K562 (cell line): ENCODE data around the gene RNF121. TPM values are rescaled to one million over a fixed set of nuclear protein-coding genes. Genes with fewer than 3 reads are reported as not detected.

Source experiments
- CUX1 ChIP-seq: fragments of 200-800 bp; sonication (Bioruptor generic); IDR thresholded peaks from 2 replicates; pipeline ENCODE4 v1.6.1; 2016; ENCODE audit warnings: missing genetic modification characterization, missing compliant biosample characterization
- OTX1 ChIP-seq: fragments of 450-650 bp; formaldehyde crosslinking; IDR thresholded peaks from 2 replicates; pipeline ENCODE4 v1.4.0; 2022; ENCODE audit warnings: mild to moderate bottlenecking
- RFX1 ChIP-seq: fragments of 450-650 bp; IDR thresholded peaks from 2 replicates; pipeline ENCODE4 v1.6.1; 2016; ENCODE audit warnings: mild to moderate bottlenecking, moderate library complexity
- TARDBP ChIP-seq: fragments of 450-650 bp; IDR thresholded peaks from 2 replicates; pipeline ENCODE4 v1.6.1; 2016
- ZBTB40 ChIP-seq, 2 experiments: fragments of 450-650 bp in 1 of 2; sonication (generic) in 1 of 2; formaldehyde crosslinking in 1 of 2; IDR thresholded peaks; 2 replicates each; pipeline versions ENCODE4 v1.7.1 to v1.9.0; 2016 to 2022; ENCODE audit warnings: inconsistent platforms in 1 of 2, mild to moderate bottlenecking in 1 of 2, missing genetic modification reagents in 1 of 2
- ZZZ3 ChIP-seq: fragments of 450-650 bp; IDR thresholded peaks from 2 replicates; pipeline ENCODE4 v1.6.1; 2016; ENCODE audit warnings: antibody characterized with exemption, mild to moderate bottlenecking, moderate library complexity
- polyA plus RNA-seq, 8 experiments: library from polyadenylated mRNA; depleted of rRNA in 4 of 8; stranded (reverse) in 5 of 8; unstranded in 3 of 8; fragments of >200 nt; fragmentation: Nextera tagmentation in 2 of 8; fragmentation: Illumina TruSeq in 1 of 8; extraction: Ambion mirVana in 2 of 8; extraction: Trizol in 1 of 8; gene quantifications; 2 replicates each; pipeline versions ENCODE4 v1.2.1 to v1.2.3, GENCODE V29; 2011 to 2014; ENCODE audit warnings: inconsistent platforms in 1 of 8, missing spikeins in 1 of 8
- total RNA-seq, 7 experiments: library from RNA; depleted of rRNA in 6 of 7; stranded (reverse); fragments of >200 nt in 6 of 7; fragmentation: Illumina TruSeq in 2 of 7; extraction: Trizol in 2 of 7; gene quantifications; 2 replicates each; pipeline versions ENCODE4 v1.2.1 to v1.2.3, GENCODE V29; 2011 to 2021; ENCODE audit warnings: low replicate concordance in 1 of 7
- TF ChIP-seq, protein P1 (sequence below), 2 experiments: fragments of 150-350 bp in 1 of 2; IDR thresholded peaks; 2 replicates each; pipeline ENCODE4 v1.6.1; 2012 to 2016; ENCODE audit warnings: low read depth in 2 of 2, low read length in 2 of 2, mild to moderate bottlenecking in 1 of 2, moderate library complexity in 1 of 2

The RNF121 gene
- total and polyA plus RNA-seq, 9 of the 15 experiments (the other 6 are each of a cell fraction or from before 2014, with no cell fraction given), result 8.0 to 63.4 (median 20.5) TPM

GRCh38 chr11:71927820-71928736 lies 768 bp upstream of the RNF121 start, which contains the start of gene XNDC1N (continued):
- TF ChIP-seq OTX1 (CRISPR knock-in tag) (peak; percentile 69; the same call in 1 of the 2 replicates), ZZZ3 (peak; percentile 65; the same call in 1 of the 2 replicates), CUX1 (CRISPR knock-in tag) (no peak), TARDBP (no peak), RFX1 (no peak), ZBTB40 (IDR thresholded peaks at IDR 0.05) (peak; percentile 98), ZBTB40 (CRISPR knock-in tag; IDR thresholded peaks at IDR 0.05) (no peak)
- TF ChIP-seq, protein P1, sequence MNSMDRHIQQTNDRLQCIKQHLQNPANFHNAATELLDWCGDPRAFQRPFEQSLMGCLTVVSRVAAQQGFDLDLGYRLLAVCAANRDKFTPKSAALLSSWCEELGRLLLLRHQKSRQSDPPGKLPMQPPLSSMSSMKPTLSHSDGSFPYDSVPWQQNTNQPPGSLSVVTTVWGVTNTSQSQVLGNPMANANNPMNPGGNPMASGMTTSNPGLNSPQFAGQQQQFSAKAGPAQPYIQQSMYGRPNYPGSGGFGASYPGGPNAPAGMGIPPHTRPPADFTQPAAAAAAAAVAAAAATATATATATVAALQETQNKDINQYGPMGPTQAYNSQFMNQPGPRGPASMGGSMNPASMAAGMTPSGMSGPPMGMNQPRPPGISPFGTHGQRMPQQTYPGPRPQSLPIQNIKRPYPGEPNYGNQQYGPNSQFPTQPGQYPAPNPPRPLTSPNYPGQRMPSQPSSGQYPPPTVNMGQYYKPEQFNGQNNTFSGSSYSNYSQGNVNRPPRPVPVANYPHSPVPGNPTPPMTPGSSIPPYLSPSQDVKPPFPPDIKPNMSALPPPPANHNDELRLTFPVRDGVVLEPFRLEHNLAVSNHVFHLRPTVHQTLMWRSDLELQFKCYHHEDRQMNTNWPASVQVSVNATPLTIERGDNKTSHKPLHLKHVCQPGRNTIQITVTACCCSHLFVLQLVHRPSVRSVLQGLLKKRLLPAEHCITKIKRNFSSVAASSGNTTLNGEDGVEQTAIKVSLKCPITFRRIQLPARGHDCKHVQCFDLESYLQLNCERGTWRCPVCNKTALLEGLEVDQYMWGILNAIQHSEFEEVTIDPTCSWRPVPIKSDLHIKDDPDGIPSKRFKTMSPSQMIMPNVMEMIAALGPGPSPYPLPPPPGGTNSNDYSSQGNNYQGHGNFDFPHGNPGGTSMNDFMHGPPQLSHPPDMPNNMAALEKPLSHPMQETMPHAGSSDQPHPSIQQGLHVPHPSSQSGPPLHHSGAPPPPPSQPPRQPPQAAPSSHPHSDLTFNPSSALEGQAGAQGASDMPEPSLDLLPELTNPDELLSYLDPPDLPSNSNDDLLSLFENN (IDR thresholded peaks at IDR 0.05; ENCODE audit: low read depth in 2 of 2, low read length in 2 of 2), result no peak
